ENCODE data around the gene TACC2. TPM values are rescaled to one million over a fixed set of nuclear protein-coding genes. Genes with fewer than 3 reads are reported as not detected.

The TACC2 gene
- total and polyA plus RNA-seq, 9 of the 15 experiments (the other 6 are each of a cell fraction or from before 2014, with no cell fraction given): under 0.01 to 0.35 (median 0.03) TPM; not detected in 6

DNA sequence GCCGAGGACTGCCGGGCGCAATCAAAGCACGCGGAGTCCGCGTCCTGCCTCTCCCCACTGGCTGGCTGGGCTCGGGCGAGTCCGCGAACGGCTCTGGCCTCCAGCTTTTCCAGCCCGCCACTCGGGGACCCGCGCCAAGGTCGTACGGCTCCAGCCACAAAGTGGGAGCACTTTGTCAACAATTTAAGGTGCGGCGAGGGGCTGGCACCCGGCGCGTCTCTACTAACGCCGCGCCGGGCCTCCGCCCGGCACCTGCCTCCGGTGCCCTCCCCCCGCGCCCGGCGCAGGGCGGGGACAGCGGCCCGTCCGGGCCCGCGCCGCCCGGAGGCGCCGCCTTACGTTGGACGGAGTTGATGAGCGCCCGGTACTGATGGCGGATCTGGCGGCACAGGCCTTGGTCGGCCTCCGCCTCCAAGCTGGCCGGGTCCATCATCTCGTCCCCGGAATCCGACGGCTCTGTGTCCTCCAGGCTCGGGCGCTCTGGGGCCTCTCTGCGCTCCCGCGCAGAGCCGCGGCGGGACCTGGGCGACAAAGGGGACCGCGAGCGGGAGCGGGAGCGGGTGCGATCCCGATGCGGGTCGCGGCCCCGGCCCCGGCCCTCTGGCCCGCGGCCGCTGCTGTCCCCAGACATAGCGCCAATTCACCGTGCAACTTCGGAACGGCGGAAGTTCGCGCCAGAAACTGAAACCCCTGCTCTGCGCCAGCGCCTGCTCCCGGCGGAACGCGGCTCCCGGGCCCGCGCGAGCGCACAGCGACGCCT, 14.2 kb upstream of the TACC2 start, which contains the start of gene NSMCE4A:
TSS of gene NSMCE4A (minus strand) at position 683 of the 760 bp plus-strand sequence. CDS start at position 631, 52 bp downstream.
- peak within 1 kb of the TSS; percentile 88 for H3K4me3 ChIP-seq
- no peaks in the 10 kb centered on the region for H4K20me1 ChIP-seq (replicated peaks; ENCODE audit: control insufficient read depth, insufficient read depth, low read length)
- CTCF ChIA-PET (ENCODE audit: low intra/inter-chr PET ratio): no interaction called here
- H3K36me3 ChIP-seq (ENCODE audit: control insufficient read depth, insufficient read depth, low read length): peaks cover 14% of the 10 kb centered on the region; the same call in 2 of the 3 replicates
- H3K27me3 ChIP-seq (ENCODE audit: control insufficient read depth in 2 of 2, insufficient read depth in 2 of 2, low read length in 2 of 2): no peaks in the 10 kb centered on the region
- peak; percentile 96 for ATAC-seq
- H3K4me2 ChIP-seq (ENCODE audit: insufficient read depth, low read length): peak within 1 kb of the TSS; percentile 72
- under 1% methylated on average over 22 of the region's 101 CpGs for WGBS (ENCODE audit: insufficient coverage, low coverage, missing lambda C conversion rate)
- BruUV-seq (replicated peaks): no TSS peak
- H2AFZ ChIP-seq (ENCODE audit: low read depth, low read length): peak within 1 kb of the TSS; percentile 91
- no peak for FAIRE-seq
- H3K79me2 ChIP-seq (ENCODE audit: control insufficient read depth, insufficient read depth, low read length): peaks cover 16% of the 10 kb centered on the region
- H3K9me1 ChIP-seq (ENCODE audit: control insufficient read depth, insufficient read depth, low read length): no peaks in the 10 kb centered on the region
- POLR2A ChIA-PET: interaction anchor here (1.4 kb wide), 1 partner anchor 9 kb away, joined by 5 read pairs; no protein-coding TSS in a partner anchor
- H3K9me3 ChIP-seq (replicated peaks; ENCODE audit: control insufficient read depth, insufficient read depth, low read depth, low read length): no peaks in the 10 kb centered on the region
- DNase-seq (ENCODE audit: extremely low read depth in 1 of 4, low spot score in 3 of 4): peak; percentile 63 to 79 (median 70)
- H3K27ac ChIP-seq (ENCODE audit: extremely low read depth, low read depth, low read length): peak within 1 kb of the TSS; percentile 78
- in situ Hi-C loops (cut with MboI): no loop called here
- H3K9ac ChIP-seq (ENCODE audit: insufficient read depth in 1 of 2, low read depth in 2 of 2, low read length in 2 of 2): peak within 1 kb of the TSS; percentile 83 to 94
- peaks cover 3 to 14% of the 10 kb centered on the region in 2 experiments; a peak in 3 of 5 replicates for H3K4me1 ChIP-seq (replicated peaks in 1 of 2; ENCODE audit: control insufficient read depth in 2 of 2, insufficient read depth in 2 of 2, low read length in 2 of 2)
- intact Hi-C loops (cut with micrococcal nuclease): no loop called here
- TF ChIP-seq NFYB (IDR thresholded peaks at IDR 0.05; ENCODE audit: extremely low read depth, insufficient read length) (no peak), NR3C1 (CRISPR knock-in tag; IDR thresholded peaks at IDR 0.05) (0 out of 2 replicates have a peak, but pooled peaks have one; percentile 53), MYNN (IDR thresholded peaks at IDR 0.05) (no peak), MYNN (CRISPR knock-in tag; IDR thresholded peaks at IDR 0.05) (no peak), POLR2AphosphoS5 (IDR thresholded peaks at IDR 0.05; ENCODE audit: control insufficient read depth, insufficient read depth, low read depth, low read length) (0 out of 2 replicates have a peak, but pooled peaks have one; percentile 28), KDM5B (IDR thresholded peaks at IDR 0.05; ENCODE audit: insufficient replicate concordance, low read depth, low read length) (peak; percentile 60), TEAD2 (tag; IDR thresholded peaks at IDR 0.05) (no peak)
- TF ChIP-seq, protein P1, sequence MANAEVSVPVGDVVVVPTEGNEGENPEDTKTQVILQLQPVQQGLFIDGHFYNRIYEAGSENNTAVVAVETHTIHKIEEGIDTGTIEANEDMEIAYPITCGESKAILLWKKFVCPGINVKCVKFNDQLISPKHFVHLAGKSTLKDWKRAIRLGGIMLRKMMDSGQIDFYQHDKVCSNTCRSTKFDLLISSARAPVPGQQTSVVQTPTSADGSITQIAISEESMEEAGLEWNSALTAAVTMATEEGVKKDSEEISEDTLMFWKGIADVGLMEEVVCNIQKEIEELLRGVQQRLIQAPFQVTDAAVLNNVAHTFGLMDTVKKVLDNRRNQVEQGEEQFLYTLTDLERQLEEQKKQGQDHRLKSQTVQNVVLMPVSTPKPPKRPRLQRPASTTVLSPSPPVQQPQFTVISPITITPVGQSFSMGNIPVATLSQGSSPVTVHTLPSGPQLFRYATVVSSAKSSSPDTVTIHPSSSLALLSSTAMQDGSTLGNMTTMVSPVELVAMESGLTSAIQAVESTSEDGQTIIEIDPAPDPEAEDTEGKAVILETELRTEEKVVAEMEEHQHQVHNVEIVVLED (CRISPR knock-in tag; IDR thresholded peaks at IDR 0.05): peak; percentile 68
- TF ChIP-seq, protein P2, sequence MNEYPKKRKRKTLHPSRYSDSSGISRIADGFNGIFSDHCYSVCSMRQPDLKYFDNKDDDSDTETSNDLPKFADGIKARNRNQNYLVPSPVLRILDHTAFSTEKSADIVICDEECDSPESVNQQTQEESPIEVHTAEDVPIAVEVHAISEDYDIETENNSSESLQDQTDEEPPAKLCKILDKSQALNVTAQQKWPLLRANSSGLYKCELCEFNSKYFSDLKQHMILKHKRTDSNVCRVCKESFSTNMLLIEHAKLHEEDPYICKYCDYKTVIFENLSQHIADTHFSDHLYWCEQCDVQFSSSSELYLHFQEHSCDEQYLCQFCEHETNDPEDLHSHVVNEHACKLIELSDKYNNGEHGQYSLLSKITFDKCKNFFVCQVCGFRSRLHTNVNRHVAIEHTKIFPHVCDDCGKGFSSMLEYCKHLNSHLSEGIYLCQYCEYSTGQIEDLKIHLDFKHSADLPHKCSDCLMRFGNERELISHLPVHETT (CRISPR knock-in tag; conservative IDR thresholded peaks at IDR 0.05 in 1 of 2, IDR thresholded peaks at IDR 0.05 in 1 of 2): peak in 1 of 2 experiments; percentile 87; a peak in 2 of 4 replicates
- TF ChIP-seq, protein P3, sequence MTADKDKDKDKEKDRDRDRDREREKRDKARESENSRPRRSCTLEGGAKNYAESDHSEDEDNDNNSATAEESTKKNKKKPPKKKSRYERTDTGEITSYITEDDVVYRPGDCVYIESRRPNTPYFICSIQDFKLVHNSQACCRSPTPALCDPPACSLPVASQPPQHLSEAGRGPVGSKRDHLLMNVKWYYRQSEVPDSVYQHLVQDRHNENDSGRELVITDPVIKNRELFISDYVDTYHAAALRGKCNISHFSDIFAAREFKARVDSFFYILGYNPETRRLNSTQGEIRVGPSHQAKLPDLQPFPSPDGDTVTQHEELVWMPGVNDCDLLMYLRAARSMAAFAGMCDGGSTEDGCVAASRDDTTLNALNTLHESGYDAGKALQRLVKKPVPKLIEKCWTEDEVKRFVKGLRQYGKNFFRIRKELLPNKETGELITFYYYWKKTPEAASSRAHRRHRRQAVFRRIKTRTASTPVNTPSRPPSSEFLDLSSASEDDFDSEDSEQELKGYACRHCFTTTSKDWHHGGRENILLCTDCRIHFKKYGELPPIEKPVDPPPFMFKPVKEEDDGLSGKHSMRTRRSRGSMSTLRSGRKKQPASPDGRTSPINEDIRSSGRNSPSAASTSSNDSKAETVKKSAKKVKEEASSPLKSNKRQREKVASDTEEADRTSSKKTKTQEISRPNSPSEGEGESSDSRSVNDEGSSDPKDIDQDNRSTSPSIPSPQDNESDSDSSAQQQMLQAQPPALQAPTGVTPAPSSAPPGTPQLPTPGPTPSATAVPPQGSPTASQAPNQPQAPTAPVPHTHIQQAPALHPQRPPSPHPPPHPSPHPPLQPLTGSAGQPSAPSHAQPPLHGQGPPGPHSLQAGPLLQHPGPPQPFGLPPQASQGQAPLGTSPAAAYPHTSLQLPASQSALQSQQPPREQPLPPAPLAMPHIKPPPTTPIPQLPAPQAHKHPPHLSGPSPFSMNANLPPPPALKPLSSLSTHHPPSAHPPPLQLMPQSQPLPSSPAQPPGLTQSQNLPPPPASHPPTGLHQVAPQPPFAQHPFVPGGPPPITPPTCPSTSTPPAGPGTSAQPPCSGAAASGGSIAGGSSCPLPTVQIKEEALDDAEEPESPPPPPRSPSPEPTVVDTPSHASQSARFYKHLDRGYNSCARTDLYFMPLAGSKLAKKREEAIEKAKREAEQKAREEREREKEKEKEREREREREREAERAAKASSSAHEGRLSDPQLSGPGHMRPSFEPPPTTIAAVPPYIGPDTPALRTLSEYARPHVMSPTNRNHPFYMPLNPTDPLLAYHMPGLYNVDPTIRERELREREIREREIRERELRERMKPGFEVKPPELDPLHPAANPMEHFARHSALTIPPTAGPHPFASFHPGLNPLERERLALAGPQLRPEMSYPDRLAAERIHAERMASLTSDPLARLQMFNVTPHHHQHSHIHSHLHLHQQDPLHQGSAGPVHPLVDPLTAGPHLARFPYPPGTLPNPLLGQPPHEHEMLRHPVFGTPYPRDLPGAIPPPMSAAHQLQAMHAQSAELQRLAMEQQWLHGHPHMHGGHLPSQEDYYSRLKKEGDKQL (CRISPR knock-in tag; IDR thresholded peaks at IDR 0.05; ENCODE audit: borderline replicate concordance): no peak
